Ovary (tissue), 3 donors: ENCODE data around the gene CST3.

ENCODE experiments used
- EP300 ChIP-seq: sonication (generic); formaldehyde crosslinking; IDR thresholded peaks from one replicate; pipeline ENCODE4 v1.6.1; 2017; ENCODE audit warnings: antibody characterized with exemption
- POLR2A ChIP-seq: fragments of 450-650 bp; IDR thresholded peaks from one replicate; pipeline ENCODE4 v1.6.1; 2017; ENCODE audit warnings: antibody characterized with exemption, mild to moderate bottlenecking, moderate library complexity
- TF ChIP-seq, protein P1 (sequence below), 3 donors: fragments of 450-650 bp in 2 of 3; fragments of 200-600 bp in 1 of 3; IDR thresholded peaks; one replicate each; pipeline versions ENCODE4 v1.5.1 to v1.8.0; 2016 to 2022; ENCODE audit warnings: antibody characterized with exemption in 3 of 3, mild to moderate bottlenecking in 1 of 3
- donor health status: DM: no; HTN: no; CAD: no.

DNA sequence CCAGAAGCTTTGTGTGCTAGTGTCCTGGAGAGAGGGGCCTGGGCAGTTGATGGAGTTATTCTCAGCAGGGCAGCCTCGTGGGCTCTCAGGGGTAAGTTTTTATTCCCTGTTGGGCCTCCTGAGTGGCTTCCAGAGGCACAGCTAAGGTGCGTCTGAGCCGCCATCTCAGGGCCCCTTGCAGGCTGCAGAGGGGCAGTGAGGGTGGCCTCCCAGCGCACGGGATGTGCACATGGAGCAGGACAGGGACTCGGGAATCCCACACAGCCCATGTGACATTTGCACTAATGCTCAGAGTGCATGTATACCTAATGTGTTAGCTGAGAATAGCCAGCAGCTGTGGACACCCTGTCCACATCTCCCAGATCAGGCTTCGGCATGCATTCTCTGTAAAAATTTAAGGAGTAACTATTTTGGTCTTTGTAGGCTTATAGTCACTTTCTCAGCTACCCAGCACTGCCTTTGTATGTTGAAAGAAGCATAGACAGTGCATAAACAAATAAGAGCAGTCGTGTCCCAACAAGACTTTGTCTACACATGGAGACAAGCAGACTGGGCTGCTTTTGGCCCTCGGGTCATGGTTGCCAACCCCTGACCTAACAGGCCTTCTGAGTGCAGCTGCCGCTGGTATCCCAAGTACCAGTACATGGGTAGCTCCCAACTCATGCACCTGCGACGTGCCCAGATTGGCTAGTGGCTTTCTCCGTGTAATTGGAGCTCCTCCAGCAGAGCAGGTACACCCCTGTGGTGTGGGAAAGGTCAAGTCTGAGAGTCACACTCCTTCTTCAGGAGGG is 50.8 kb downstream of the CST3 start:
- TF ChIP-seq POLR2A (no peak), EP300 (no peak)
- TF ChIP-seq, protein P1, sequence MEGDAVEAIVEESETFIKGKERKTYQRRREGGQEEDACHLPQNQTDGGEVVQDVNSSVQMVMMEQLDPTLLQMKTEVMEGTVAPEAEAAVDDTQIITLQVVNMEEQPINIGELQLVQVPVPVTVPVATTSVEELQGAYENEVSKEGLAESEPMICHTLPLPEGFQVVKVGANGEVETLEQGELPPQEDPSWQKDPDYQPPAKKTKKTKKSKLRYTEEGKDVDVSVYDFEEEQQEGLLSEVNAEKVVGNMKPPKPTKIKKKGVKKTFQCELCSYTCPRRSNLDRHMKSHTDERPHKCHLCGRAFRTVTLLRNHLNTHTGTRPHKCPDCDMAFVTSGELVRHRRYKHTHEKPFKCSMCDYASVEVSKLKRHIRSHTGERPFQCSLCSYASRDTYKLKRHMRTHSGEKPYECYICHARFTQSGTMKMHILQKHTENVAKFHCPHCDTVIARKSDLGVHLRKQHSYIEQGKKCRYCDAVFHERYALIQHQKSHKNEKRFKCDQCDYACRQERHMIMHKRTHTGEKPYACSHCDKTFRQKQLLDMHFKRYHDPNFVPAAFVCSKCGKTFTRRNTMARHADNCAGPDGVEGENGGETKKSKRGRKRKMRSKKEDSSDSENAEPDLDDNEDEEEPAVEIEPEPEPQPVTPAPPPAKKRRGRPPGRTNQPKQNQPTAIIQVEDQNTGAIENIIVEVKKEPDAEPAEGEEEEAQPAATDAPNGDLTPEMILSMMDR (IDR thresholded peaks at IDR 0.05) = no peak
